Measurements from ENCODE around the gene MFAP3L.

Gene MFAP3L

GRCh38 chr4:170001011-170001744, 25.0 kb downstream of the MFAP3L start:
- TF ChIP-seq ZNF70 (CRISPR knock-in tag; IDR thresholded peaks at IDR 0.05): no peak
- no peak for TF ChIP-seq ZFP3 (CRISPR knock-in tag; IDR thresholded peaks at IDR 0.05)
- no peak for TF ChIP-seq CSRNP3 (CRISPR knock-in tag; IDR thresholded peaks at IDR 0.05)
- TF ChIP-seq ZC3H10 (CRISPR knock-in tag; IDR thresholded peaks at IDR 0.05): no peak
- no peak for TF ChIP-seq ESRRG (CRISPR knock-in tag; IDR thresholded peaks at IDR 0.05)
- TF ChIP-seq CSDC2 (CRISPR knock-in tag; IDR thresholded peaks at IDR 0.05): no peak
- TF ChIP-seq ZNF565 (CRISPR knock-in tag; conservative IDR thresholded peaks at IDR 0.05; ENCODE audit: low read depth): no peak
- TF ChIP-seq TOX (CRISPR knock-in tag; IDR thresholded peaks at IDR 0.05; ENCODE audit: borderline replicate concordance): no peak
- TF ChIP-seq CREB5 (CRISPR knock-in tag; IDR thresholded peaks at IDR 0.05; ENCODE audit: low read depth): no peak
- ATAC-seq: no peak

GRCh38 chr4:169999923-170000322, 26.3 kb downstream of the MFAP3L start:
- no peak for TF ChIP-seq TSHZ2 (CRISPR knock-in tag; IDR thresholded peaks at IDR 0.05)
- TF ChIP-seq ZFP30 (CRISPR knock-in tag; IDR thresholded peaks at IDR 0.05): no peak
- no peak for TF ChIP-seq CREB5 (CRISPR knock-in tag; IDR thresholded peaks at IDR 0.05; ENCODE audit: low read depth)
- no peak for TF ChIP-seq ISL1 (CRISPR knock-in tag; IDR thresholded peaks at IDR 0.05)
- no peak for TF ChIP-seq BACH2 (CRISPR knock-in tag; IDR thresholded peaks at IDR 0.05; ENCODE audit: borderline replicate concordance)
- no peak for TF ChIP-seq SNAI2 (CRISPR knock-in tag; IDR thresholded peaks at IDR 0.05)
- TF ChIP-seq CSDC2 (CRISPR knock-in tag; IDR thresholded peaks at IDR 0.05): no peak
- TF ChIP-seq ZNF8 (CRISPR knock-in tag; IDR thresholded peaks at IDR 0.05): no peak
- ATAC-seq: no peak

- ATAC-seq: no peak
- TF ChIP-seq CSDC2 (CRISPR knock-in tag; IDR thresholded peaks at IDR 0.05): no peak
- no peak for TF ChIP-seq ZFP3 (CRISPR knock-in tag; IDR thresholded peaks at IDR 0.05)
- TF ChIP-seq PPARA (CRISPR knock-in tag; IDR thresholded peaks at IDR 0.05; ENCODE audit: borderline replicate concordance): no peak
- no peak for TF ChIP-seq CSRNP3 (CRISPR knock-in tag; IDR thresholded peaks at IDR 0.05)
- TF ChIP-seq ZC3H10 (CRISPR knock-in tag; IDR thresholded peaks at IDR 0.05): no peak
- TF ChIP-seq ARNTL (CRISPR knock-in tag; IDR thresholded peaks at IDR 0.05; ENCODE audit: borderline replicate concordance, low read depth): no peak
- TF ChIP-seq TSHZ2 (CRISPR knock-in tag; IDR thresholded peaks at IDR 0.05): no peak
- no peak for TF ChIP-seq TOX (CRISPR knock-in tag; IDR thresholded peaks at IDR 0.05; ENCODE audit: borderline replicate concordance)
- TF ChIP-seq GLIS3 (CRISPR knock-in tag; IDR thresholded peaks at IDR 0.05): no peak
- TF ChIP-seq TCF4 (CRISPR knock-in tag; IDR thresholded peaks at IDR 0.05; ENCODE audit: borderline replicate concordance): no peak
- TF ChIP-seq POU6F1 (CRISPR knock-in tag; IDR thresholded peaks at IDR 0.05; ENCODE audit: borderline replicate concordance, low read depth): no peak
- no peak for TF ChIP-seq SNAI2 (CRISPR knock-in tag; IDR thresholded peaks at IDR 0.05)
Measured at GRCh38 chr4:169998981-169999380, 27.2 kb downstream of the MFAP3L start.
